Activated CD4-positive, alpha-beta memory T cell treated with anti-CD3 and anti-CD28 coated beads for 36 hours (primary cell): ENCODE measurements around the gene SLC2A13. TPM values are rescaled to one million over a fixed set of nuclear protein-coding genes. Genes with fewer than 3 reads are reported as not detected.
"Not testable (repeated sequence)": the region's sequence is repeated elsewhere in the genome, so short reads cannot be mapped to it uniquely, and the experiment has no call there.

Source experiments
- CTCF ChIA-PET: fragments of 350-600 bp; sonication (Branson Sonifier 250); formaldehyde crosslinking; loops from one replicate; lab custom pipeline; 2021; ENCODE audit warnings: antibody characterized with exemption, inconsistent platforms; lab: Charles Lee
- POLR2A ChIA-PET: fragments of 350-600 bp; sonication (Branson Sonifier 250); formaldehyde crosslinking; loops from one replicate; lab custom pipeline; 2021; ENCODE audit warnings: antibody characterized with exemption; lab: Charles Lee
- DNase-seq: peaks from one replicate; pipeline ENCODE4 v3.0.0-alpha.2; 2020
- H3K27ac Mint-ChIP-seq: one replicate; pipeline ENCODE4 v1.8.0; 2021; ENCODE audit warnings: mixed read lengths
- H3K27me3 Mint-ChIP-seq: one replicate; pipeline ENCODE4 v1.8.0; 2021; ENCODE audit warnings: mixed read lengths
- H3K36me3 Mint-ChIP-seq: one replicate; pipeline ENCODE4 v1.8.0; 2021; ENCODE audit warnings: mixed read lengths
- H3K4me1 Mint-ChIP-seq: one replicate; pipeline ENCODE4 v1.8.0; 2021; ENCODE audit warnings: low read depth, mixed read lengths
- H3K4me3 Mint-ChIP-seq: one replicate; pipeline ENCODE4 v1.8.0; 2021; ENCODE audit warnings: mild to moderate bottlenecking, mixed read lengths
- H3K9me3 Mint-ChIP-seq: one replicate; pipeline ENCODE4 v1.8.0; 2021; ENCODE audit warnings: mixed read lengths
- intact Hi-C: fragments of 100-400 bp; cut with micrococcal nuclease; formaldehyde crosslinking; loops from one replicate; pipeline ENCODE4 v1.15.1; 2023
- total RNA-seq, 2 experiments: library from RNA; stranded (reverse); gene quantifications; one replicate each; pipeline ENCODE4 v1.2.3, GENCODE V29; 2021

The SLC2A13 gene
- total RNA-seq, 2 experiments from 2014 or later: 3.4 to 3.8 TPM

DNA sequence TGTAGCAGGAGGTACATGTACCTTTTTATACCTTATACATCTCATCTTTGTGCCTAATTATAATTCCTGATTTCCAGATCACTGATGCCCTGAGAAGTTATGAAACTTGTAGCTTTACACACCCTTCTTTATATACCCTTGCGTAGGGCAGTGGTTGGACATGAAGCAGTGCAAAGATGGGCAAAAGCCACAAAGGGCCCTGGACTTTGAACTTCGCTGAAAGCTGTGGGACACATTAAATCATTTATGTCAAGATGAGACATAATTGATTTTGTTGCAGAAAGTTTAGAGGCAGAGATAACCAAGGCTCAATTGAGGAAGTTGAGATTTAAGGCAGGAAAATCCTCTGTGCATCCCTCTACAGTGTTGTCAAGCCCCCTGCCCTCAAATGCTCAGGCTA is 170.0 kb downstream of the SLC2A13 start:
- no peak overlapping the region for H3K27ac Mint-ChIP-seq
- H3K27me3 Mint-ChIP-seq: no peaks in the 10 kb centered on the region
- intact Hi-C loops: no loop called here
- no peaks in the 10 kb centered on the region for H3K4me1 Mint-ChIP-seq
- ChIA-PET CTCF (no interaction called here), POLR2A (no interaction called here)
- DNase-seq: no peak
- no peaks in the 10 kb centered on the region for H3K36me3 Mint-ChIP-seq
- no peaks in the 10 kb centered on the region for H3K9me3 Mint-ChIP-seq
- no peak overlapping the region for H3K4me3 Mint-ChIP-seq

DNA sequence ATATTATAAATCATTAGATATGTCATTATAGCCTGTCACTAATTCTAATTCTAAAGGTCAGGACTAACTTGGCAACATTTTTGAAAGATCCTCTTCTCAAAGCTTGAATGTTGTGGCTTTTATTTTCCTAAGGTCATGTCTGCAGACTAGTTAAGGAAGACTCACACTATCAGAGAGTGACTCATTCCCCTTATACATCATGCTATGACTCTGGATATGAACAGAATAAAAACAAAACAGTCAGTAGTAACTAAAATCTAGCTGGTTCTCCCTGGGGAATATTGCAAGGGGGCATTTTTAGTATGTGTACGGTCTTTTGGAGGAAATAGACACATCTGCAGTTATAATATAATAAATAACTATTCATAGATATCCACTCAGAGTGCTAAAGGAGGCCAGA is 170.6 kb downstream of the SLC2A13 start:
- no peaks in the 10 kb centered on the region for H3K9me3 Mint-ChIP-seq
- no peaks in the 10 kb centered on the region for H3K4me1 Mint-ChIP-seq
- ChIA-PET POLR2A (no interaction called here), CTCF (no interaction called here)
- intact Hi-C loops: no loop called here
- DNase-seq: no peak
- no peaks in the 10 kb centered on the region for H3K27me3 Mint-ChIP-seq
- no peaks in the 10 kb centered on the region for H3K36me3 Mint-ChIP-seq
- H3K27ac Mint-ChIP-seq: no peak overlapping the region
- no peak overlapping the region for H3K4me3 Mint-ChIP-seq

DNA sequence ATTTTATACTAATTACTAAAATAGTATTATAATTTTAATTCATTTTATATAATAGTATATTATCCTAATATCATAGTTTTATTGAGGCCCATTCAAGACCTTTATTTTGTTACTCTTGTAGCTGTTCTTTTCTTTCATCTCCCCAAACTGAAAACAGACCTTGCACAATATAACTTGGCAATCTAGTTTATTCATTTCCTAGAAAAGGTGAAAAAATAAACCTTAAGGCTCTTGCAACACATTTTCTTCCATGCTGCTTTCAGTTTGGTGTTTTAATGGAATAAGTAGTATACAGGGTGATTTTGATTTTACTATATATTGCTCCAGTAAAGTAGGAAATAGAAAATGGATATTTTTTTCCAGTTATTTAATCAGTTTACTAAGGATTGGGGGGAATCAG is 174.0 kb downstream of the SLC2A13 start:
- no peak for DNase-seq
- intact Hi-C loops: no loop called here
- Mint-ChIP-seq H3K4me3 (no peak overlapping the region), H3K36me3 (no peaks in the 10 kb centered on the region), H3K9me3 (no peaks in the 10 kb centered on the region), H3K4me1 (no peaks in the 10 kb centered on the region), H3K27ac (no peak overlapping the region), H3K27me3 (no peaks in the 10 kb centered on the region)
- CTCF ChIA-PET: no interaction called here
- POLR2A ChIA-PET: no interaction called here

DNA sequence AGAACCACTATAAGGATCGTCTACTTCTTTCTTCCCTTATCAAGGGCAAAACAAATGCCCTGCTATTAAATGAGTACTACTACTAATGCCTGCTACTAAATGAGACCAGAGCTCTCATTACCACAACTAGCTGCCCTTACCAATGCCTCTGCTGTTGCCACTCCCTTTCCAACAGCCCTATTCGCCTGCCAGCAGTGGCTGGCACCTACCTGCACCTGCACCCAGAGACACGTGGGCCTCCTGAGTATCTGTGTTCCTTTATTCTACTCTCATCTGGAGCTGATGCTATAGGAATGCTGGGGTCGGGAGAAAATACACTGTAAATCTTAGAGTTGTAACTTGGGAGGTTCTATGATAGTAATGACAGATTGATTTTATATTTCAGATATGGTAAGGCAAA is 174.7 kb downstream of the SLC2A13 start:
- POLR2A ChIA-PET: no interaction called here
- no peaks in the 10 kb centered on the region for H3K27me3 Mint-ChIP-seq

DNA sequence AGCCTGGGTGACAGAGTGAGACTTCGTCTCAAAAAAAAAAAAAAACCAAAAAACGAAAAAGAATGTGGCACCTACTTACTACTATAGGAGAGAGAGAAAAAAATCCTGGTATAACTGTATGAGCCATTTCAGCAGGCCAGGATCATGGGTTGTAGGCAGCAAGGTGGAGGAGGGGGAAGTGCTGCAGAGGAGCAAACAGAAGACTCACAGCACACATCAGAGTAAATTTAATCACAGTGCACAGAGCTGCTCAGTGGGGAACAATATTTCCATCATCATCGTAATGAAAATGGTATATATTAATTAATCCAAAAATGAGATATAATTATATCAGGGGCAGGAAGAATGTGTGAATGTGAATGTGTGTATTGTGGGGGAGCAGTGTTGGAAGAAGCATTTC is 175.8 kb downstream of the SLC2A13 start:
- H3K27me3 Mint-ChIP-seq: no peaks in the 10 kb centered on the region
- ChIA-PET CTCF (interaction anchor here (1.3 kb wide), 1 partner anchor 61 kb away, joined by 3 read pairs; no protein-coding TSS in a partner anchor), POLR2A (no interaction called here)
- no peaks in the 10 kb centered on the region for H3K36me3 Mint-ChIP-seq
- no peak for DNase-seq
- no peaks in the 10 kb centered on the region for H3K4me1 Mint-ChIP-seq
- H3K9me3 Mint-ChIP-seq: no peaks in the 10 kb centered on the region
- no peak overlapping the region for H3K27ac Mint-ChIP-seq
- intact Hi-C loops: no loop called here
- no peak overlapping the region for H3K4me3 Mint-ChIP-seq

More for the DNA sequence above, 174.7 kb downstream of the SLC2A13 start:
- intact Hi-C loops: no loop called here
- DNase-seq: no peak
- Mint-ChIP-seq H3K36me3 (no peaks in the 10 kb centered on the region), H3K4me1 (no peaks in the 10 kb centered on the region), H3K9me3 (no peaks in the 10 kb centered on the region), H3K4me3 (no peak overlapping the region), H3K27ac (no peak overlapping the region)
- CTCF ChIA-PET: interaction anchor here (1.3 kb wide), 1 partner anchor 60 kb away, joined by 3 read pairs; no protein-coding TSS in a partner anchor

DNA sequence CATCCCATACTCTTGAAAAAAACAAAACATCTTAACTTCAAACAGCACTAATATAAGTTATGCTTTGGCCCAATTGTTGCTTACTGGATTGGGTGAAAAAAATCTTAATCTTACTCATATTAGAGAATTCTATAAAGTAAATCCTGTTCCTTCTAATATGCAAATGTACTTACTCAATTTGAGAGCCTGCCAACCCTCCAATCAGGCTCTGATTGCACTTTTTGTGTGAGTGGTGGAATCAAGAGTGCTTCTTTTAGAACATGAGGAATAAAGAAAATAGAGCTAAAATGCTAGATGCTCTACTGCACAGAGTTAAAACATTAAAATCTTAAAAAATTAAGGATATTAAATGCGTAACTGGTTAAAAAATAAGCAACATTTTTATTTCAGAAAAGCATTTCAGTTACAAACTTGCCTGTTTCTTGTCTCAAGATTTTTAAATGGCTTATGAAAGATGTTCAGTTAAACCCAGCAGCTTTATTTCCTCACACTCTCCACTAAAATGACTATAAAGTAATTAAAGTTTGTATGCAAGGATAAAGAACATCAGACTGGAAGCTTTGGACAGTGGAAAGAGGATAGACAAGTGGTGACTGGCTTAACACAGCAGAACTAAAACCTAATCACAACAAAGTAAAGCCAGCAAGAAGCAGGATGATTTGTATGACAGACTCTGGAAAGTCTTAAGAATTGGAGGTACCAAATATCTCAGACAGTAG is 177.5 kb downstream of the SLC2A13 start:
- Mint-ChIP-seq H3K4me3 (no peak overlapping the region), H3K27me3 (no peaks in the 10 kb centered on the region), H3K4me1 (no peaks in the 10 kb centered on the region), H3K9me3 (no peaks in the 10 kb centered on the region), H3K36me3 (no peaks in the 10 kb centered on the region), H3K27ac (no peak overlapping the region)
- ChIA-PET CTCF (interaction anchor here (1.8 kb wide), 1 partner anchor 63 kb away, joined by 5 read pairs; no protein-coding TSS in a partner anchor), POLR2A (no interaction called here)
- no peak for DNase-seq
- intact Hi-C loops: no loop called here

DNA sequence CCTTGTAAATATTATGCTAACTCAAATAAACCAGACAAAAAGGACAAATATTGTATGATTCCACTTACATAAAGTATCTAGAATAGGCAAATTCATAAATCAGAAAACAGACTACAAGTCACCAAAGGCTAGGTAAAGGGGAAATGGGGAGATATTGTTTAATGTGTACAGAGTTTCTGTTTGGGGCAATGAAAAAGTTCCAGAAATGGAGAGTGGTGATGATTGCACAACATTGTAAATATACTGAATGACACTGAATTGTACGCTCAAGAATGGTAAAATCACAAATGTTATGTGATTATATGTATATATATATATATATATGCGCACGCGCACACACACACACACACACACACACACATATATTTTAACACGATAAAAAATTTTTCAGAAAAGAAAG is 182.5 kb downstream of the SLC2A13 start:
- no peaks in the 10 kb centered on the region for H3K4me1 Mint-ChIP-seq
- POLR2A ChIA-PET: no interaction called here

DNA sequence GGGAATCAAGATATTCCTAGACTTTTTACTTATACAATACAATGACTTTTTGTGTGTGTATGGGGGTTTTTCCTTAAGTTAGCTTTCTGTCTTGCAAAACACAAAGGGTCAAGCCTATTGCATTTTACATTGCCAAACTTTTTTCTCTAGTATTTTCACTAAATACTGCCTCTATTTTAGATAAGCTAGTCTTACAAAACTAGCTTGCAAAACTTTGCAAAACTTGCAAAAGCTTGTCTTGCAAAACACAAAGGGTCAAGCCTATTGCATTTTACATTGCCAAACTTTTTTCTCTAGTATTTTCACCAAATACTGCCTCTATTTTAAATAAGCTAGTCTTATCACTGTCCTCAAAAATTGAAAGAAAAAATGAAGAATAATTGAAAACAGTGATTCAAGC is 183.3 kb downstream of the SLC2A13 start:
- CTCF ChIA-PET, intact Hi-C loops, H3K27ac Mint-ChIP-seq: not testable (repeated sequence)

More for the DNA sequence above, 182.5 kb downstream of the SLC2A13 start:
- CTCF ChIA-PET: no interaction called here
- no peak overlapping the region for H3K27ac Mint-ChIP-seq
- H3K4me3 Mint-ChIP-seq: no peak overlapping the region
- intact Hi-C loops: no loop called here
- no peaks in the 10 kb centered on the region for H3K9me3 Mint-ChIP-seq
- H3K36me3 Mint-ChIP-seq: no peaks in the 10 kb centered on the region
- DNase-seq: no peak
- H3K27me3 Mint-ChIP-seq: no peaks in the 10 kb centered on the region

DNA sequence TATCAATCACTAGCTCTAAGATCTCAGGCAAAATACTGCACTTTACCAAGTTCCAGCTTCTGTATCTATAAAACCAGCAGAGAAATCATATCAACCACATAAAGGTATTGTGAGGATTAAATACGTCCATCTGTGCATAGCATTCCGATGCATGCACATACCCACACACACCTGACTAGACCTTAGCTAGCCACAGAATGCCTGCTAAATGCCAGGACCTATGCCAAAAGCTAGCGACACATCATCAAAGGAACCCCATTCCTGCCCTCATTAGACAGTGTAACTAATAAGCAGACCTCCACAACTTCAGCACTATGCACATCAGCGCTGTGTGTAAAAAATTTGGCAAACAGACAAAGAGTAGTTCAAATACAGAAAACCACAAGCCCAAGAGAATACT is 185.2 kb downstream of the SLC2A13 start:
- Mint-ChIP-seq H3K27me3 (no peaks in the 10 kb centered on the region), H3K27ac (no peak overlapping the region), H3K9me3 (no peaks in the 10 kb centered on the region), H3K36me3 (no peaks in the 10 kb centered on the region), H3K4me1 (no peaks in the 10 kb centered on the region), H3K4me3 (no peak overlapping the region)
- CTCF ChIA-PET: interaction anchor here (1.3 kb wide), 1 partner anchor 71 kb away, joined by 3 read pairs; no protein-coding TSS in a partner anchor
- intact Hi-C loops: no loop called here
- POLR2A ChIA-PET: no interaction called here
- no peak for DNase-seq

More for the DNA sequence above, 183.3 kb downstream of the SLC2A13 start:
- H3K36me3 Mint-ChIP-seq, DNase-seq, H3K27me3 Mint-ChIP-seq, H3K9me3 Mint-ChIP-seq, H3K4me1 Mint-ChIP-seq, POLR2A ChIA-PET, H3K4me3 Mint-ChIP-seq: not testable (repeated sequence)

DNA sequence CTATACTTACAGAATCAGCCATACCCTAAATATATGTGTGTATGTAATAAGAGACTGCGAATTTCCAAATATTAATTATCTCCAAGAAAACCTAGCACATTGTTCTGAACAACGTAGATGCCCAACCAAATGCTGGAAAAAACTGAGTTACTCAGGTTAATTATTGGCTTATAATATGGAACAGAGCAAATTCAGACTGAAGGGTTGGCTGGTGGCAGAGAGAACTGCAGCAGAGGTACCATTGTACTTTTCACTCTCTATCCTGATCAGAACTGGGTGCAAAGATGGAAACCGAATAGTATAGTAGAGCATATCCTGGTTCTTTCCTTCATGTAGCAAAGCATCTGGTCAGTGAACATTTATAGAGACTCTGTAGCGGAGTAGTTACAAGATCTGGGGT is 185.7 kb downstream of the SLC2A13 start:
- Mint-ChIP-seq H3K4me3 (no peak overlapping the region), H3K9me3 (no peaks in the 10 kb centered on the region), H3K27me3 (no peaks in the 10 kb centered on the region), H3K4me1 (no peaks in the 10 kb centered on the region), H3K36me3 (no peaks in the 10 kb centered on the region), H3K27ac (no peak overlapping the region)
- ChIA-PET POLR2A (no interaction called here), CTCF (interaction anchor here (1.3 kb wide), 1 partner anchor 72 kb away, joined by 3 read pairs; no protein-coding TSS in a partner anchor)
- intact Hi-C loops: no loop called here
- DNase-seq: no peak

DNA sequence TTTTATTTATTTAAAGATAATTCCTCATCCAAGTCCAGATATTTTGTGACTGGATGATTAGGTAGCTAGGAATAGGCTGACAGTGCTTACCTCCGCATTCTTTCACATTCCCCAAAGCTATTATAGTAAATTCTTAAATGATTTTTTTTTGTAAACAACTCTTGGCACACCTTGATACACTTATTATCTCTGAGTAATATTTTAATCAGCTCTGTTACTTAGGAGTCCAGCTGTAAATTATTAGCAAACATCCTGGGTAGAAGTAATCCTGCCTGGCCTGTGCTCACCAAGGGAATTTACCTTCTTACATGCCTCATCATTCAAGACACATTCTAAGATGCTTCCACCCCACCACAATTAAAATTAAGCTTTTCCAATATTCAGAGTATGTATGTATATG is 186.1 kb downstream of the SLC2A13 start:
- intact Hi-C loops: no loop called here
- no peak overlapping the region for H3K4me3 Mint-ChIP-seq
- POLR2A ChIA-PET: no interaction called here
- CTCF ChIA-PET: interaction anchor here (1.3 kb wide), 1 partner anchor 72 kb away, joined by 3 read pairs; no protein-coding TSS in a partner anchor
- no peak for DNase-seq
- H3K9me3 Mint-ChIP-seq: no peaks in the 10 kb centered on the region
- no peaks in the 10 kb centered on the region for H3K27me3 Mint-ChIP-seq
- H3K36me3 Mint-ChIP-seq: no peaks in the 10 kb centered on the region
- H3K27ac Mint-ChIP-seq: no peak overlapping the region
- H3K4me1 Mint-ChIP-seq: no peaks in the 10 kb centered on the region

DNA sequence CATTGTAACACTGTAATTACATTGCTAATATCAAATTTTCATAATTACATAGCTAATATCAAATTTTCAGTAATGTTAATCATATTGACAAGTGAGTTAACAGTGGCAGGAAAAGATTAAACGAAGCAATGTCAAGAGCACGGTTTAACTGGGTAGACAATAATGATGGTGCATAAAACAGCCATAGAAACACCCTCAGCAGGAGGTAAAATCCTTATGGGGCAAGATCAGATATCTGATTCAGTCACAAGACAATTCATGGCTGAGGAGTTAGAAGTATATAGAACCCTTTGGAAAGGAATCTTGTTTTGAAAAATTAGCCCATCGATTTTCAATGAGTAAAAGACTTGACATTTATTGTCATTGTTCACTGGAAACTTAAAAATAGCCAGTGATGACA is 190.6 kb downstream of the SLC2A13 start:
- DNase-seq: no peak
- Mint-ChIP-seq H3K27me3 (no peaks in the 10 kb centered on the region), H3K27ac (no peak overlapping the region), H3K4me3 (no peak overlapping the region), H3K4me1 (no peaks in the 10 kb centered on the region), H3K9me3 (no peaks in the 10 kb centered on the region), H3K36me3 (no peaks in the 10 kb centered on the region)
- ChIA-PET POLR2A (no interaction called here), CTCF (no interaction called here)
- intact Hi-C loops: no loop called here
